GM04503 (cell line): ENCODE measurements around the gene SPATA32.
A peak's percentile ranks its signal among the peaks of the same experiment; 100 is the strongest.
"Not testable (repeated sequence)": the region's sequence is repeated elsewhere in the genome, so short reads cannot be mapped to it uniquely, and the experiment has no call there.

ENCODE experiments used
- DNase-seq: peaks from one replicate; pipeline ENCODE4 v3.0.0-alpha.2; 2012; ENCODE audit warnings: low read depth

The SPATA32 gene

DNA sequence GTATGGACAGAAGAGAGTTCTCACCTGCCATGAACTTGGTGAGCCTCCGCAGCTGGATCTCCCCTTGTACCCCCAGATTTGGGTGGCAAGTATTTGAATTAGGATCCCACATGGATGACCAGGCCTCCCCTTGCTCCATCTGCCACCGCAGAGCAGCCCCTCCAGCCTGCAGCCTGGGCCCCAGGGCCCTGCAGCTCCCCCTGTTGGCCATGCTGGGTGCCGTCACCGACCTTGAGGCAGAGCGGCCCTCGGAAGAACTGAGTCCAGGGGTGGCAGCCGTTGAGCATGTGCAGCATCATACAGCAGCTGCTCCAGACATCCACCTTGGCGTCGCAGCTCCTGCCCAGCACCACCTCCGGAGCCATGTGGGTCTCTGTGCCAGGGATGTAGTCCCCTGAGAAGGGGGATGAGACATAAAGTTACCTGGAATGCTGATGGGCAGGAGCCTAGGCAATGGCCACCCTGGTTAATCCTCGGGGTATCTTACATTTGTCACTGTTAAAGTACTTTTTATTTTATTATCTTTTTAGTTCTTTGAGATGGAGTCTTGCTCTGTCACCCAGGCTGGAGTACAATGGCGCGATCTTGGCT lies 9.0 kb upstream of the SPATA32 start:
- DNase-seq: no peak

DNA sequence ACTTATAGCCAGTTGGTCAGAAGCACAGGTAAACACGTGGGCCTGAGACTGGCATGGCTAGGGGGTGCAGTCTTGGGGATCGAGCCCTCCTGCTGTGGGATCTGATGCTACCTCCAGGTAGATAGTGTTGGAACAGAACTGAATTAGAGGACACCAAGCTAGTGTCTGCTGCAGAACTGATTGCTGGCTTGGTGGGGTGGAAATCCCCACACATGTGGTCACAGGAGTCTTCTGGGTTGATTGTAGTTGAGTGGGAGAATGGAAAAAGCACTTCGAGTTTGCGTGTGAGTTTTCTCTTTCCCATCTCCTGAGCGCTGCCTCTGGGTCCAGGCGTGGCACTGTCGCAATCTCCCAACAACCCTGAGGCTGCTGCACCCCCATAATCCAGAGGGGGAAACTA lies 8.0 kb upstream of the SPATA32 start:
- DNase-seq: no peak

DNA sequence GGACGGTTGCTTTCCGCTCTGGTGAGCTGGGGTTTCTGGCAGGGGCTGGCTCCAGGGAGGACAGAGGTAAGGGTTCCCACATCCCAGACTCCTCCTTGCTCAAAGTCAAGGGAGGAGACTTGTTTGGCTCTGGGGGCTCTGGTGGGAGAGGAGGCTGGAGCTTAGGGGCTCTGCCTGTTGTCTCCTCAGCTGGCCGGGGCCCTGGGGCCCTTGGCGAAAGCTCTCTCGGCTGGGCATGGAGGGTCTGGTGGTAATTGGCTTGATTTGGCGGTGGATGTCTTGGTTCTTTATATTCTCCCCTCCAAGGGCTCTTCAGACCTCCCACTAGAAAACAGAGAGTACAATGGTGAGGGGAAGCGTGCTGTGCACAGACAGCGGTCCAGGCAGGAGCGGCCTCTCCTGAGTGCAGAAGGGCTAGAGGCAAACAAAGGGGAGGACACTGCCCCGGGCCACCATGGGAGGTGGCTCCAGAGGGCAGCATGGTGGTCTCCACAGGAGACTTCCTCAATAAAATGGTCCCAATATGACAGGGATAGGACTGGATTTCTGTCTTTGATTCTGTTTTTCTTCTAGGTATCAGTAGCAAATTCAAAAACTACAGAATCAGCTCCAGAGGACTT lies 5.7 kb upstream of the SPATA32 start:
- no peak for DNase-seq

DNA sequence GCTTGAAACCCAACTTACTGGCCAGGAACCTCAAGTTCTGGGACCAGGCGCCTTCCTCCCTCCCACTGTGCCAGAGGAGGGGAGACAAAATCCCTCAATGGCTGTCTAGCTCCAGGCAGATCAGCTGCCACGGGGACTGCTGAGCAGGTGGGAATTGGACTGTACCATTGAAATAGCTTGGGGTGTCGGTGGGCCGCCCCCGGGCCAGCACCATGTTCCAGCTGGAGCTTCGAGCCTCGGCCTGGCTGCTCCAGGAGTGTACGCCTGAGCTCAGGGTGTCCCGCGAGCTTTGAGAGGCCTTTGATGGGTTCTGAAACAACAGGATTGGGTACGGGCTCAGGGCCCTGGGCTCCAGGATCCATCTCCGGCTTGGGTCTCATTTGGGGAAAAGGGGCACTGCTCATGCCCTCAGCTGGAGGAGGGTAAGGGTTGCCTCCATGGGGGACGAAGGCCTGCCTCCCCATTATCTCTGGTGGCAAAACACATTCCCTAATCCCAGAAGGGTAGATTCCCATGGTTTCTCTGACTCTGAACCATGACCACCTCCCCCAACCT lies 4.6 kb upstream of the SPATA32 start:
- no peak for DNase-seq

DNA sequence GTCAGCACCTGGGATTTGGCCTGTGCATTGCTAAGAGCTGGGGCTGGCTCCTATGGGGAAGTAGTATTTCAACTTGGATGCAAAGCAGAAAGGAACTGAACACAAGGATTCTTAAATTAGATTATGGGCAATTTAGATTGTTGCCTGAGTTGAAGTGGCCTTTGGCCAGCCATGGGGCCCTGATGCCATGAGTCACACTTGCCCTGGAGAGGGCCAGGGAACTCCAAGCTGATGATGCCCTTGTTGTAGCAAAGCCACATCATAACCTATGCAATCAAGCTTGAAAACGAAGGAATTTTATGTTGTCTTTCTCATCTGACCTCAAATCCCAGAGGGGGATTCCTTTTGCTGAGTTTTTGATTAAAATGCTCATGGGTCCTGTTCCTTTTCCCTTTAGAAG lies 3.9 kb upstream of the SPATA32 start:
- peak; percentile 89 for DNase-seq

DNA sequence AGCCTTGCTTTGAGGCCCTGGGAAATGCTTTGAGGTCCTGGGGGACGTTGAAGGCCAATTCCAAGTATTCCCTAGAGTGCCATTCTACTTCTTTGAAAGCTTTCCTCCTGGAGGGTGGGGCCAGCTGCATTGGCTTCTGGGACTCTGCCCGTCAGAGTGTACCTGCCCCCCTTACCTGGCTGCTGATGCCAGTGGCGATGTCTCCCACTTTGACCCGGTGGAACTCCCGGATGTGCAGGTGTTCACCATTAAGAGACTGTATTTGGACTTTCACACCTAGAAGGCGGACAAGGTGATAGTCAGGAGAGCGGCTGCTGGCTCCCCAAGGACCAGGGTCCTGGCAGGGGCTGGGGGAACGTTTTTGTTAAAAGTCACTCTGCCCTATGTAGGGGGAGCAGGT lies 3.1 kb upstream of the SPATA32 start:
- no peak for DNase-seq

DNA sequence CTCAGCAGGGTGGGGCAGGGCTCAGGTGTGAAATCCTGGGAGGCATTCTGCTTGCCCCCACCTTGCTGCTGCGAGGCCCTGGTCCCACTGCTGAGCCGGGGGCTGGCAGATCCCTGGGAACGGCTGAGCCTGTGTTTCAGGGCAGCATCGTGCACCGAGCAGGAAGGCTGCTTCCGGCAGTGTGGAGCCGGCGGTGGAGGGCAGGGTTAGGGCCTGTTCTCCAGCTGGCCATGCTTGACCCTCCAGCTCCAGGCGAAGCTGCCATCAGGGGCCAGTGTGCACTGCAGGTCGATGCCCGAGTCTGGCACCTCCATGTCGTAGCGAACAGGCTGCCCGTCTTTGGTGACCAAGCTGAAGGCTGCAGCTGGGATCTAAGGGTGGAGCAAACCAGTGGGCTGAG lies 2.5 kb upstream of the SPATA32 start:
- no peak for DNase-seq

DNA sequence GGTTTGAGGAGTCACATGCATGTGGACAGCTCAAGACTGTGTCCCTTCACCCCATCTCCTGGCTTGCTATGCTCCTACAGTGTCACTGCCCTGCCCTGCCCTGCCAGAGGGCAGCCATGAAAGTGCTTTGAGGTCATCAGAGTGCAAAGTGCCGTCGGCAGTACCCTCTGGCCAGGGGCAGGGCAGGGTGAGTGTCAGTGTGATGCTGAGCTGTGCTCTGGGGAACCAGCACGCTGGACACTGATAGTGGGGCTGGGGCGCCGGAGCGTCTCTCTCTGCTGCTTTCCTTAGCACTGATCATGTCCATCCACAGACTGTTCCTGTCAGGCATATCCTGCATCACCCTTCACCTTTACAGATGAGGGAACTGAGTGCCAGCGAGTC lies 1.6 kb upstream of the SPATA32 start:
- DNase-seq: no peak

DNA sequence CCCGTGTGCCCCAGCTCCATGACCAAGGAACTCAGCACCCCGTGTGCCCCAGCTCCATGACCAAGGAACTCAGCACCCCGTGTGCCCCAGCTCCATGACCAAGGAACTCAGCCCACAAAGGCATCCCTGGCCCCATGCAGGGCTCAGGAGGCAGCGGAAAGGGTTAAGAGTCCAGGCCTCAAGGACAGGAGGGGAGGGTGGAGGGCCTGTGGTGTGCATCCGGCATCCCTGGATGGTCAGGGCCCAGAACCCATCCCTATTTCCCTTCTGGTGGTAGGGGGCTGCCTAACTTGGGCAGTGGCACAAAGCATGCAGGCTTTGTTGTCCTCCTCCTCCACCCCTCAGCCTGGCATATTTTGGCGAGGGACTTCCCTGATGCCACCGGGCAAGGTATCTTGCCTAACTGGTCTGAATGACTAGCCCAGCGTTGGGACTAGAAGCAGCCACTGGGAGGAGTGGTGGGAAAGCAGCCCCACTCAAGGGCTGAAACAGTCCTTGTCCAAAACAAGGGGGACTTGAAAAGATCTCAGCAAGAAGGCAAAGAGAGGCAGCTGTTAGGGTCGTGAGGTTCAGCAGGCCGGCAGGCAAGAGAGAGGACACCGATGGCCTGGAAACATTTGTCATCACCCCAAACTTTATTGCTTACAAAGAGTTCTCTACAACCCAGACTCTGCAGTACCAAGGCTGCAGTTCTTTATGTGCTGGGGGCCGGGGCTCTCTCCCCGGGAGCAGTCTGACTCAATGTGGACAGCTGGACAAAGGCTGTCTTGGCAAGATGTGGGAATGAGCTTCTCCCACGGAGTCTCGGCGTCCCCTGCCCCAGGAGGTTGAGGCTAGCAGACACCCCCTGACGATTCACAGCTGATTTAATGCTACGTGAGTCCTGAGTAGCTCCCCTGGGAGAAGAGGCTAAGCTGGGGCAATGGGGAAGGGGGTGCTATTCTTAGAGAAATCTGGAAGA lies 902 bp upstream of the SPATA32 start:
- no peak for DNase-seq

DNA sequence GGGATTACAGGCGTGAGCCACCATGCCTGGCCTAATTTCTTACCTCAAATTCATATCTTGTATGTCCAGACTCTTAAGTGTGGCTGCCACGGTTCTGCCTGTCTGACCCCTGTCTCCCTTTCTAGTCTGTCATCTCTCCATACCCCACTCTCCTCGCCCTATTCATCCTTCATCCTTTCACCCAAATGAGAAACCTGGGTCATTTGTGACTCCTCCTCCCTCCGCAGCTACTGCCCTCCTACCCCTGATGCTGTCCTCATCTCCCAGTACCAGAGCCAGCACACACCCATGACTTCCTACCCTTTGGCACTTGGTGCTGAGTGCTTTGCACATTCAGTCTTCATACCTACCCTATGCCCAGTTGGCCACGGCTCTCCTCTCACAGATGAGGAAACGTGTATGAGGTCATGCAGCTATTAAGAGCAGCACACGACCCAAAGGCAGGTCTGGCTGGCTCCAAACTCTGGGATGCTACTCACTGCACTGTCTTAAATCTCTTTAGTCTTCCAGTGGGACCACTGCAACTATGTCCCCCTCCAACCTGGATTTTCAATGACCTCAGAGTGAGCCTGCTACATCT lies 1.6 kb downstream of the SPATA32 start:
- DNase-seq: no peak

DNA sequence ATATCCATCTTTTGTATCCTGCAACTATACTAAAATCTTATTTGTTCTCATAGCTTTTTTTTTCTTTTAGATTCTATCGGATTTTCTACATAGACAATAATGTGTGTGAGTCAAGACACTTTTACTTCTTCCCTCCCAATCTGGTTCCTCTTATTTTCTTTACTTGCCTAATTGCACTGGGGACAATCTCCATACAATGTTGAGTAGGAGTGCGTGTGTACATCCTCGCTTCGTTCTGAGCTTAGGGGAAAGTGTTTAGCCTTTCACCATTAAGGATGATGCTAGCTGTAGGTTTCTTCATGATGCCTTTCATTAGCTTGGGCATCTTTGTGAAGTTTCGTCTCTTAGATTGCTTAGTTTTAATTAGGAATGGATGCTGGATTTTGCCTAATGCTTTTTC lies 2.9 kb downstream of the SPATA32 start:
- DNase-seq: no peak

DNA sequence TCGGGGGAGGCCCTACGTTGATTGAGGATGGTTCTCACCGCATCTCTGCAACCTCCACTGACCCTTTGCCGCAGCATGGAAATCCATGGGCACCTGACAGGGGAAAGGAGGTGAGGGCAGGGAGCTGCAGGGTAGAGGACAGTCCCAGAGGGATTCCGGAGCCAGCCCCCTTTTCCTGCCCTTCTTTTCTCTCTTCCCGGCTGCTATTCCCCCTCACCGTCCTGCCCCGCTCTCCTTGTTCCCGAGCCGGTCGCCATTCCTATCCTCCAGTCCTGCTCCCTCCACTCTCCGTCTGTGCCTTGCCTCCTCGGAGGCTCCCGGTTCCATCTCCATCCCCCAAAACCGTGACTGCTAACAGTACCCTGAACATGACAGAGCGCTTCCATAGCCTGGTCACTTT lies 4.8 kb downstream of the SPATA32 start:
- DNase-seq: no peak

DNA sequence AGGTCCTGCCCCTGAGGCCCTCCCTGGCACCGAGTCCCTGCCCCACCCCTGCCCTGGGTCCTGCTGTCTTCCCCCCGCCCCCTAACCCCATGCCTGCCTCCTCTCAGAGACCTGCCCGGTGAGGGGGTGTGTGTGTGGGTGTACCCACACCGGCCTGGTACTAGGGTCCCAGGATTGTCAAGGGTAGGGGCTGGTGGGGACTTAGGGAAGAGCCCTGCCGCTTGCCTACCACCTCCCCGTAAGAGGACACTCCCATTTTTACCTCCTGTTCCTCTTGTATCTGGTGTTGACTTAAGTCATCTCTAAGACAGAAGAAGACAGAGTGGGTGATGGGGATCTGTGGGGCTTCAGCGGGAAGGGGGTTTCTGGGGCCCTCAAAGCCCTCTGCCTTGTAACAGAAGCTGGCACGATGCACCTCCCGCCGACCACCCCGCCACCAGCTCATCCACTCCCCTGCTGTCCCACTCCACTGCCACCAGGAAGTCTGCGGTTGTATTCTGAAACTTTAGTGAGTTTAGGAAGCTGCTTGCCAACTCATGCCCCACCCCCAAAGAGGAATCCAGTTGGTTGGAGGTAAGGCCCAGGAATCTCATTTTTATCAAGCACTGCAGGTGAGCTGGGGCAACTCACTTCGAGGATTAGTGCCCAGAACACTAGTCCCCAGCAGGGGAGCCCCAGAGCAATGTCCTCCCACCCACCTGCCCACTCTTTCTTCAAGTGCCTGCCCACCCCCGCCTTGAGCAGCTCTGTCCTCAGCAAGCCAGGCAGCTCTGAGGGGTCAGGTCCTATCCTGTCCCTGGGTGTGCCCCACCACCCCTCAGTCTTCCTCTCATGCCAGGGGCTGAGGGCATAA lies 5.6 kb downstream of the SPATA32 start:
- no peak for DNase-seq

DNA sequence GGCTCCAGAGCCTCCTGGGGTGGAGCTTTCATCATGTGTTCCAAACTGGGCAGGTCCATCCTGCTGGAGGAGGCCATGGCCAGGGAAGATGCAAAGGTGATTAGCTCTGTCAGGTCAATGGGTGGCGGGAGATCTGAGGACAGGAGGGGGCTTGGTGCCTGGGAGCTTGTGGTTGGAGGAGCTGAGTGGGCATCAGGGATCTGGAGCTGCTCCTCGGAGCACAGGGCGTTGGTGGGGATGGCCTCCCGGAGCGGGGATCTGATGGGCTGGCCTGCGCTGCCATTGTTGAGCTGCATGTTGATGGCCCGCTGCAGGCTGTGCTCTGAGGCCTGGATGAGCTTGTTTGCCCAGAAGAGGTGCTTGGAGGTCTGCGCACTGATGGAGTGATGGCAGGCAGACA lies 6.5 kb downstream of the SPATA32 start:
- no peak for DNase-seq

DNA sequence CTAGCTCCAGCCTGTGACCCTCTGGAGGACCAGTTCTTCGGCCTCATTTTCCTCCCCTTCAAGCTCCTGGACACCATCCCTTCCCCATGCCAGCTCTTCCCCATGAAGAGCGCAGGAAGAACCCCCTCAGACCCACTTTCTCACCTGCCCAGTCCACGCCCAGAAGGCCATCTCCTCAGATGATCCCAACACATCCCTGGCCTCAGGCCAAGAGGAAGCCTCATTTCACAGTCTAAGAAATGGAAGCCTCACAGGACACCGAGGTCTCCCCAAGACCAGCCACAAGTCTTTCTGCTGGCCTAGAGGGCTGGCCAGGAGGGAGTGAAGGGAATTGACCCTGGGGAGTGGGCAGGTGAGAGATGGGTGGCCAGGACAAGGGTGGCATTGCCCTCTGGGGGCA lies 8.0 kb downstream of the SPATA32 start:
- no peak for DNase-seq

DNA sequence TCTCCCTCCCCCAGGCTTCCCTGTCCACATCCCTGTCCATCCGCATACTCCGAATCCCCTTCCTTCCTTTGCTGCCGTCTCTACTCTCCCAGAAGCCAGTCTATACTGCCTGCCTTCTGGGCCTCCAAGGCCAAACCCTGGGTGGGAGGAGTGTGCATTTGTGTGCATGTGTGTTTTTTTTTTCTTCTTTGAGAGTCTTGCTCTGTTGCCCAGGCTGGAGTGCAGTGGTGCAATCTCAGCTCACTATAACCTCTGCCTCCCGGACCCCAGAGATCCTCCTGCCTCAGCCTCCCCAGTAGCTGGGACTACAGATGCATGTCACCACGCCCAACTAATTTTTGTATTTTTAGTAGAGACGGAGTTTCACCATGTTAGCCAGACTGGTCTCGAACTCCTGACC lies 8.7 kb downstream of the SPATA32 start:
- not testable (repeated sequence) for DNase-seq

DNA sequence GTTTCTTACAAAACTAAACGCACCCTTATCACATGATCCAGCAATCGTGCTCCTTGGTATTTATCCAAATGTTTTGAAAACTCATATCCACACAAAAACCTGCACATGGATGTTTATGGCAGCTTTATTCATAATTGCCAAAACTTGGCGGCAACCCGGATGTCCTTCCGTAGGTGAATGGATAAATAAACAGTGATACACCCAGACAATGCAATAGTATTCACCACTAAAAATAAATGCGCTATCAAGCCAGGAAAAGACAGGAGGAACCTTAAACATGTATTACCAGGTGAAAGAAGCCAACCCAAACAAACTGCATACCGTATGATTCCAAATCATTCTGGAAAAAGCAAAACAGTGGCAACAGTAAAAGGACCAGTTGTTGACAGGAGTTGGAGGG lies 10.0 kb downstream of the SPATA32 start:
- no peak for DNase-seq

DNA sequence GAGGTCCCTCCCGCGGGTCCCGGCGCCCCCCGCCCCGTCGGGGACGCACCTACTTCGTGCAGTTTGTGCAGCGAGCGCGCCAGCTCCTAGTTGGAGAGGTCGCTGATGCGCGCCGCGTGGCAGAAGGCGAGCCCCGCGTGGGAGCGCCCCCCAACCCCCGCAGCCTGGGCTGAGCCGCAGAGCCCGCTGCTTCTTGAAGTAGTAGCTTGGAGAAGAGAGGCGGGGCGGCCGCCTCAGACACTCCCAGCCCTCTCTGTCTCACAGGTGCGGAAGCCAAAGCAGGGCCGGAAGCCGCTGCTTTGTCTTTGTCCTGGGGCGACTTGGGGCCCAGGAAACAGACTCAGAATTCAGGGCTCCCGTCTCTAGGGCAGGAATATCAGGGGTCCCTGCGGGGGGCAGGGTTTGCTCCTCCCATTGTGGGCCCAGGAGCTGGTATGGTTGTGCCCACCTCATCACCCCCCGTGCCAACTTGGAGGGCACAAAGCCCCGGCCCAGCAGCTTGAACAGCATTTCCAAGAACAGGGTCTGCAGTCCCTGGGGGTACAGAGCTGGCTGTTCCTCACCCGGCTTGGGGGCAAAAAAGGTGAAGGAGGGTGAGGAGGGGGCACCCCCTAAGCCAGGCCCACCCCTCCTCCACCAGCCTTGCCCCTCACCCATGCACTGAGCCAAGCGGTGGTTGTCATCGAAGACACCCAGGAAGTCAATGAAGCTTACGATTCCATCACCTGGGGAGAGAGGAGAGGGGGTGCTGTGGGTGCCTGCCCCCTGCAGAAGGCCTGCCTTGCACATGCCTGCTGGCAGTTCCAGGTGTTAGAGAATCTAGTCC lies 13.5 kb downstream of the SPATA32 start:
- no peak for DNase-seq

DNA sequence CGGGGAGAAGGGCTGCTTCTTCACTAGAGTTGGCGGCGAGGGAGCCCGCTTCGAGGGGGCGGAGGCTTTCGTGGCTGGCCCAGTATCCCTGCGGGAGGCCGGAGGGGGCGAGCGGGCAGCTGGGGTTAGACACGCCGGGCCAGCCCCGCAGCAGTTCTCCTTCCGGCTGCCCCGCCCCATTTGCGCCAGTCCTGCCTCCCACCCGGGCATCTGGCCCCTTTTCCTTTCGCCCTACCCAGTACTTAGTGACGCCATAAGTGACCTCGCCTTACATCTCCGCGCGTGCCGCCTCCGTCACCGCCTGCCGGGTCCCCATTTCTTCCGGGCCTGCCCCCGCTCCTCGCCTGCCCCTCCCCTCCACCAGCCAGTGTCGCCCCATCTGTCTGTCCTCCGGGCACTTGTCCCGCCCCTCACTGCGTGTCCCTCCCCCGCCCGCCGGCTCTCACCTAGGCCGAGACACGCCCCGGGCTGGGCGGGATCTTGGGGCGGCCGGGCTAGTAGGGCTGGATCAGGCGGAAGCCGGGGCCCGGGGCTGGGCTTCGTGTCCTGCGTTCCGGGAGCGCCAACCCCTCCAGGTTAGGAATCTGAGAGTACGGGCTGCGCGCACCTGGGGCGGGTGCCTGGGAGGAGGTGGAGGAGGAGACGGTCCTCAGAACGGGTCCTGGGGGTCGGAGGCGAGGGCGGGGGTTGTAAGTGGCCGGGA lies 14.3 kb downstream of the SPATA32 start:
- DNase-seq: no peak

DNA sequence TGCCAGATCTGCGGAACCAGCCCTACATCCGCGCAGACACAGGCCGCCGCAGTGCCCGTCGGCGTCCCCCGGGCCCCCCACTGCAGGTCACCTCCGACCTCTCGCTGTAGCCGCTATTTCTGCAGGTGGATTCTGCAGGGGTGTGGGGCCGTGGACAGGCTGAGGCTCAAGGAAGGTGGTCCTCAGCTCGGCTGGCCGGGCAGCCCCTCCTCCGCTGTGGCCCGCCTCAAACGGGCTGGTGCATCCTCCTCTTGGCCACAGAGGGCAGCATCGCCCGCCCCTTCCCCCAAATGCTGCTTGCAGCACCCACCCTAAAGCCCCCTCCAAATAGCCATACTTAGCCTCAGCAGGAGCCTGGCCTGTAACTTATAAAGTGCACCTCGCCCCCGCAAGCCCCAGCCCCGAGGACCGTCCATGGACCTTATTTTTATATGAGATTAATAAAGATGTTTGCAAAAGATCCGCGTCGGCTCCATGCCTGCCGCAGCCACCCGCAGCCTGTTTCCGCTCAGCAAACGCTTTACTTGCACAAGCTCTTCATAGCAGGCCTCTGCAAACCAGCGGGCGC lies 14.9 kb downstream of the SPATA32 start:
- DNase-seq: no peak
